Measurements from ENCODE around the gene RBM28.
A peak's percentile ranks its signal among the peaks of the same experiment; 100 is the strongest.

RBM28 gene, protein sequence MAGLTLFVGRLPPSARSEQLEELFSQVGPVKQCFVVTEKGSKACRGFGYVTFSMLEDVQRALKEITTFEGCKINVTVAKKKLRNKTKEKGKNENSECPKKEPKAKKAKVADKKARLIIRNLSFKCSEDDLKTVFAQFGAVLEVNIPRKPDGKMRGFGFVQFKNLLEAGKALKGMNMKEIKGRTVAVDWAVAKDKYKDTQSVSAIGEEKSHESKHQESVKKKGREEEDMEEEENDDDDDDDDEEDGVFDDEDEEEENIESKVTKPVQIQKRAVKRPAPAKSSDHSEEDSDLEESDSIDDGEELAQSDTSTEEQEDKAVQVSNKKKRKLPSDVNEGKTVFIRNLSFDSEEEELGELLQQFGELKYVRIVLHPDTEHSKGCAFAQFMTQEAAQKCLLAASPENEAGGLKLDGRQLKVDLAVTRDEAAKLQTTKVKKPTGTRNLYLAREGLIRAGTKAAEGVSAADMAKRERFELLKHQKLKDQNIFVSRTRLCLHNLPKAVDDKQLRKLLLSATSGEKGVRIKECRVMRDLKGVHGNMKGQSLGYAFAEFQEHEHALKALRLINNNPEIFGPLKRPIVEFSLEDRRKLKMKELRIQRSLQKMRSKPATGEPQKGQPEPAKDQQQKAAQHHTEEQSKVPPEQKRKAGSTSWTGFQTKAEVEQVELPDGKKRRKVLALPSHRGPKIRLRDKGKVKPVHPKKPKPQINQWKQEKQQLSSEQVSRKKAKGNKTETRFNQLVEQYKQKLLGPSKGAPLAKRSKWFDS

DNA sequence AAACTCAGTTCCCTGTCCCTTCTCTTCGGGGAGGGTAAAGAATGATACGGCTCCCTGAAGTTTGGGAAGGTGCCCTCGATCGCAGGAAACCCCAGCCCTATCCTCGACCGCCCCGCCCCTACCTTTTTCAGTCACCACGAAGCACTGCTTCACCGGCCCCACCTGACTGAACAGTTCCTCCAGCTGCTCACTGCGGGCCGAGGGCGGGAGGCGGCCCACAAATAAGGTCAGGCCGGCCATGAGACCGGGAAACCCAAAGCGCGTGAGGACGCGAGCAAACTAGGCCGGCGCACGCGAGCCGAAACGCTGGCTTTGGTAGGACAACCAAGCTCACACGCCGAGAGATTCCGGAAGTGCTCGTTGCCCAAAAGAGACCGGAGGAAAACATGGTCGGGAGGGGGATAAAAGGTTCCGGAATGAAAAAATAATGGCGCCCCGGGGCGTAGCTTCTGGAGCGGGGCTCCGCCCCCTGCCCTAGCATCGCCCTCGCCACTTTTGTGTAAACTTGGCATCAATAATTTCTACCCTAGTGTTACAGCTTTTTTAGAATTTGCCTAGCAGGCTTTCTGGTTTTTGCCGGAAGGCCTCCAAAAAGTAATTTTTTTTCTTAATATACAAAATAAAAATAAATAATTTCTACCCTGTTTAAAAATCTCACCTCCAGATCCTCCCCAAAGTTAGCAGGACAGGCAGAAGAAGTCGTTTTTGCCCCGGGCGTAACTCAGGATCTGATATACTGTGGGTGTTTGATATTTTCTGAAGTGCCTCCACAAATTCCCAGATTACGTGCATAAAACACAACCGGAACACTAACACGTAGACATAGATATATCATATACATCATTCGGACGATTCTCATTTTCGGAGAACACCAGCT lies at the start of gene RBM28:
Gene RBM28, minus strand, starts transcription at position 355 of the 877 bp plus-strand sequence. Its CDS starts 115 bp downstream, at position 240.
- FAIRE-seq: no peak
- TF ChIP-seq, protein P1, sequence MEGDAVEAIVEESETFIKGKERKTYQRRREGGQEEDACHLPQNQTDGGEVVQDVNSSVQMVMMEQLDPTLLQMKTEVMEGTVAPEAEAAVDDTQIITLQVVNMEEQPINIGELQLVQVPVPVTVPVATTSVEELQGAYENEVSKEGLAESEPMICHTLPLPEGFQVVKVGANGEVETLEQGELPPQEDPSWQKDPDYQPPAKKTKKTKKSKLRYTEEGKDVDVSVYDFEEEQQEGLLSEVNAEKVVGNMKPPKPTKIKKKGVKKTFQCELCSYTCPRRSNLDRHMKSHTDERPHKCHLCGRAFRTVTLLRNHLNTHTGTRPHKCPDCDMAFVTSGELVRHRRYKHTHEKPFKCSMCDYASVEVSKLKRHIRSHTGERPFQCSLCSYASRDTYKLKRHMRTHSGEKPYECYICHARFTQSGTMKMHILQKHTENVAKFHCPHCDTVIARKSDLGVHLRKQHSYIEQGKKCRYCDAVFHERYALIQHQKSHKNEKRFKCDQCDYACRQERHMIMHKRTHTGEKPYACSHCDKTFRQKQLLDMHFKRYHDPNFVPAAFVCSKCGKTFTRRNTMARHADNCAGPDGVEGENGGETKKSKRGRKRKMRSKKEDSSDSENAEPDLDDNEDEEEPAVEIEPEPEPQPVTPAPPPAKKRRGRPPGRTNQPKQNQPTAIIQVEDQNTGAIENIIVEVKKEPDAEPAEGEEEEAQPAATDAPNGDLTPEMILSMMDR (IDR thresholded peaks at IDR 0.05; ENCODE audit: insufficient read depth, missing control alignments): no peak
- peak; percentile 68 for DNase-seq (ENCODE audit: insufficient read length, low spot score)

DNA sequence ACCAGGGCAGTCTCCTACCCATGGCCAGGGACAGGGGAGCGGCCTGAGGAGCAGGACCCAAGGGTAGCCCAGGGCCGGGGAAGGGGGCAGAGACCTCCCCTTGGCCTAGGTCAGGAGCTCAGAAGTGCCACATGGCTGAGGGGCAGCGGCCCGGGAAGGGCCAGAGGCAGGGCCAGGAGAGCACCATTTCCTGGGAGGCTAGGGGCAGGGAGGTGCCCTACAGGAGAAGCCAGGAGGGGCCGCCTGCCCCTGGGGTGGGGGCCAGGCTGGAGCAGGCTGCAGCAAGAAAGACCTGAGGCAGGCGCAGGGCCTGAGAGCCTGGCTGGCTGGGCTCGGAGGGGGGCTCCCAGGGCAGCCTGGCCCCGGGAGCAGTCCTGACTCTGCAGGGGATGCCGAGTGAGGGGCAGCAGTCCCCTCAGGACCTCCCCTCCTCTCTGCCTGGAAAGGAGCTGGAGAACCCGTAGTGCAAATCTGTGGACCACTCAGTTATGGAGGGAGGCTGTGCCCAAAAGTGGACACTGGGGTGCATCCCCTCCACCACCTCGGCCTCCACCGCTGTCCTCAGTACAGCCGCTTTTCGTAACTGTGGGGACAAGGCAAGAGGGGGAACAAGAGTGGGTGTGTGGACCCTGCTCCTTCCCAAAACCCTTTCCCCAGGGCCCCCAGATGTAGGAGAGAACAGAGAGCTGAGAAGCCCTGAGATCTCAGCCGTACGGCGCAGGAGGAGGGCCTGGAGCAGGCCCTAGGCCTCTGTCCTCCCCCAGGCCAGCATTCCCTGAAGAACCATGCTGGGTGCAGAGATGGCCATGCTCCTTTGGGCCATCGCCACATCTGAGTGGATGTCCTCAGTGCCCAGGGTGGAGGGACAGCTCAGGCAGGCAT lies 49.0 kb upstream of the RBM28 start:
- no peak for FAIRE-seq
- TF ChIP-seq, protein P1 (IDR thresholded peaks at IDR 0.05; ENCODE audit: insufficient read depth, missing control alignments): no peak
- no peak for DNase-seq (ENCODE audit: insufficient read length, low spot score)

DNA sequence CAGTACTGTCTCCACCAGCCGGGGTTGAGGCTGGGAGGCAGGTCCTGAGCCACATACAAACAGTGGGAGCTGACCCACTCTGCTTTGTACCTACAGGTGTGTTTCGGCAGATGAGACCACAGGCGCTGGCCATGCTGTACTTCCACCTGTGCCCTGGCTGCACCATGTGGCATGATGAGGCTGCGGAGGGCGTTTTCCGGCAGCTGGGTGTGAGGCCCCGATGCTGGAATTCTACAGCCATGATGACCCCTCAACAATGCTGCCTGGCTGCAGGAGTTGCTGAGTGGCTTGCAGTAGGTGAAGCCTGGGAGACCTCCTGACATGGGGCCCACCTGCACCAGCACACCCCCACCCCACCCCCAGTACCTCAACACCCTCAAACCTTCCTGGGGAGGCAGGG lies 48.1 kb upstream of the RBM28 start:
- TF ChIP-seq, protein P1 (IDR thresholded peaks at IDR 0.05; ENCODE audit: insufficient read depth, missing control alignments): no peak
- FAIRE-seq (no peak), DNase-seq (ENCODE audit: insufficient read length, low spot score) (no peak)

DNA sequence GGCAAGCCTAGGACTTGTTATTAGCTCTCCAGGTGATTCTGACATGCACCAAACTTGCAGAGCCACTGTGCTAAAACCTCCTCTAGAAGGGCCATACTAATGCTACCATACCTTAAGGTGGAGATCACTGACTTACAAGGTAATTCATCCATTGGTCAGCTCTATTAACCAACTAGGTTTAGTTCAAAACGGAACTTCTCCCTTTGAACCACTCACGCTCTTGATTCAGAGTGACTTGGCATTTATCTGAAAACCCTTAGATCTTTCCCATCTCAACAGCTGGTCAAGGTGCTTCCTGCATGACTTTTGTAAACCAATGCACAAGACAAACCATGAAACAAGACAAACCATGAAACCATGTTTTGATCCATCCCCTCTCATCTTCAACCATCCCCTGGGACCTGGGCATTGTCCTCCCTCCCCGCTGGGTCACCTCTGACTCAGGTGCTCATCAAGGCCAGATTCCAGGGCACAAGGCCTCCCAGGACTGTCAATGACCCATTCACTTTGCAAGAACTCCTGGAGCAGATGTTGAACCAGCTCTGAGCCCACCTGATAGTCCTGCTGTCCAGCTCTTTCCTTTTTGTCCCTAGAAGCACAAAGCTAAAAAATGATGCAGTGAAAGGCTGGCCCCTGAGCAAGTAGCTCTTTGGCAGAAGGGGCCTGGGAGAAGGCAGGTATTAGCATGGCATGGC lies 47.3 kb upstream of the RBM28 start:
- no peak for FAIRE-seq
- DNase-seq (ENCODE audit: insufficient read length, low spot score): no peak
- TF ChIP-seq, protein P1 (IDR thresholded peaks at IDR 0.05; ENCODE audit: insufficient read depth, missing control alignments): no peak

DNA sequence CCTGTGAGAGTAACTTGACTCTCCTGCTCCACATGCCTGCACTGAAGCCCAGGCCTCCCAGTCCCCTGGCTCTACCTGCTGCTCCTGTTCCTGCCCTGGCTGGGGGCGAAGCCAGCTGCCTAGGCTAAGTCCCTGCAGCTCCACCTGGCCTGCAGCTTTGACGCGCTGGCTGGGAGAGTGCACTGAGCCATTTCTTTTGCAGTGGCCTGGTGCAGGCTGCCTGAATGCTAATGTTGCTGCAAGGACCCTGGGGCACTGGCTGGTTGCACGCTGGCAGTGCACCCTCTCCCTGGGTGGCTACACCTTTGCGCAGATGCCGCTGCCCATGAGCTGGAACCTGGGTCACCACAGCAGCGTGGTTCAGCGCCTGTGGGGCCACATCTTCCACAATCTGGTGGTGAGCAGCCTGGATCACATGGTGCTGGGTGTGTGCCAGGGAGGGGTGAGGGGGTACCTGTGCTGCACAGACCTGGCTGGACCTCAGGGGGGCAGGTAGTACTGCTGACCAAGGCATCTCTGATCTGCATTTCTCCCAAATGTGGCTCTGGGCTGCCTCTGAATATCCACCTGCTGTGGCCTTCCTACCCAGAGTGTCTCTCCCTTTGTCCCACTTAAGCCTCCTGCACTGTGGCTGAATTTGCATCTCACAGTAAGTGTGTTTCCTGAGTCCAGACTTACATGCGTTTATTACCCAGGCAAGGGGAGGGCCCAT lies 46.1 kb upstream of the RBM28 start:
- TF ChIP-seq, protein P1 (IDR thresholded peaks at IDR 0.05; ENCODE audit: insufficient read depth, missing control alignments): no peak
- DNase-seq (ENCODE audit: insufficient read length, low spot score) (no peak), FAIRE-seq (no peak)
